ENCODE measurements around the gene PTPRD. TPM values are rescaled to one million over a fixed set of nuclear protein-coding genes. Genes with fewer than 3 reads are reported as not detected.

PTPRD gene
- total RNA-seq, 3 donors from 2014 or later: 0.26 to 0.49 (median 0.28) TPM

- ATAC-seq (no peak), DNase-seq (no peak)
- no peaks in the 10 kb centered on the region for H3K36me3 Mint-ChIP-seq (ENCODE audit: insufficient read depth)
- no peak overlapping the region for H3K4me3 Mint-ChIP-seq
- no peaks in the 10 kb centered on the region for H3K9me3 Mint-ChIP-seq
- no peaks in the 10 kb centered on the region for H3K27me3 Mint-ChIP-seq (ENCODE audit: low read depth)
- H3K4me1 Mint-ChIP-seq (ENCODE audit: low read depth): no peaks in the 10 kb centered on the region
Measured at GRCh38 chr9:10055886-10056395, 556.9 kb downstream of the PTPRD start.

GRCh38 chr9:10054456-10054855 is 558.3 kb downstream of the PTPRD start:
- no peaks in the 10 kb centered on the region for H3K36me3 Mint-ChIP-seq (ENCODE audit: insufficient read depth)
- H3K4me1 Mint-ChIP-seq (ENCODE audit: low read depth): no peaks in the 10 kb centered on the region
- ATAC-seq: no peak
- H3K27me3 Mint-ChIP-seq (ENCODE audit: low read depth): no peaks in the 10 kb centered on the region
- H3K4me3 Mint-ChIP-seq: no peak overlapping the region
- DNase-seq: no peak
- no peaks in the 10 kb centered on the region for H3K9me3 Mint-ChIP-seq

GRCh38 chr9:10052916-10053315 is 559.9 kb downstream of the PTPRD start:
- H3K27me3 Mint-ChIP-seq (ENCODE audit: low read depth): no peaks in the 10 kb centered on the region
- H3K36me3 Mint-ChIP-seq (ENCODE audit: insufficient read depth): no peaks in the 10 kb centered on the region
- no peak for ATAC-seq
- no peaks in the 10 kb centered on the region for H3K4me1 Mint-ChIP-seq (ENCODE audit: low read depth)
- H3K4me3 Mint-ChIP-seq: no peak overlapping the region
- DNase-seq: no peak
- no peaks in the 10 kb centered on the region for H3K9me3 Mint-ChIP-seq

- no peaks in the 10 kb centered on the region for H3K36me3 Mint-ChIP-seq (ENCODE audit: insufficient read depth)
- no peak overlapping the region for H3K4me3 Mint-ChIP-seq
- no peaks in the 10 kb centered on the region for H3K4me1 Mint-ChIP-seq (ENCODE audit: low read depth)
- H3K9me3 Mint-ChIP-seq: no peaks in the 10 kb centered on the region
- DNase-seq (no peak), ATAC-seq (no peak)
- no peaks in the 10 kb centered on the region for H3K27me3 Mint-ChIP-seq (ENCODE audit: low read depth)
Measured at GRCh38 chr9:10052181-10052580, 560.6 kb downstream of the PTPRD start.

GRCh38 chr9:10050016-10050415 is 562.8 kb downstream of the PTPRD start:
- Mint-ChIP-seq H3K36me3 (ENCODE audit: insufficient read depth) (no peaks in the 10 kb centered on the region), H3K4me3 (no peak overlapping the region), H3K4me1 (ENCODE audit: low read depth) (no peaks in the 10 kb centered on the region), H3K27me3 (ENCODE audit: low read depth) (no peaks in the 10 kb centered on the region), H3K9me3 (no peaks in the 10 kb centered on the region)
- no peak for ATAC-seq
- DNase-seq: no peak

GRCh38 chr9:10048994-10049393 is 563.8 kb downstream of the PTPRD start:
- no peak for DNase-seq
- H3K27me3 Mint-ChIP-seq (ENCODE audit: low read depth): no peaks in the 10 kb centered on the region
- ATAC-seq: no peak
- H3K9me3 Mint-ChIP-seq: no peaks in the 10 kb centered on the region
- no peak overlapping the region for H3K4me3 Mint-ChIP-seq
- no peaks in the 10 kb centered on the region for H3K36me3 Mint-ChIP-seq (ENCODE audit: insufficient read depth)
- H3K4me1 Mint-ChIP-seq (ENCODE audit: low read depth): no peaks in the 10 kb centered on the region

- Mint-ChIP-seq H3K4me3 (no peak overlapping the region), H3K27me3 (ENCODE audit: low read depth) (no peaks in the 10 kb centered on the region), H3K36me3 (ENCODE audit: insufficient read depth) (no peaks in the 10 kb centered on the region), H3K9me3 (no peaks in the 10 kb centered on the region), H3K4me1 (ENCODE audit: low read depth) (no peaks in the 10 kb centered on the region)
- DNase-seq (no peak), ATAC-seq (no peak)
Measured at GRCh38 chr9:10045598-10045997, 567.2 kb downstream of the PTPRD start.

- H3K4me1 Mint-ChIP-seq (ENCODE audit: low read depth): no peaks in the 10 kb centered on the region
- no peaks in the 10 kb centered on the region for H3K27me3 Mint-ChIP-seq (ENCODE audit: low read depth)
- H3K4me3 Mint-ChIP-seq: no peak overlapping the region
- ATAC-seq (no peak), DNase-seq (no peak)
- peaks cover 3% of the 10 kb centered on the region for H3K9me3 Mint-ChIP-seq
- H3K36me3 Mint-ChIP-seq (ENCODE audit: insufficient read depth): no peaks in the 10 kb centered on the region
Measured at GRCh38 chr9:10041726-10042229, 571.0 kb downstream of the PTPRD start.

GRCh38 chr9:10036095-10036494 is 576.7 kb downstream of the PTPRD start:
- DNase-seq (no peak), ATAC-seq (no peak)
- H3K4me3 Mint-ChIP-seq: no peak overlapping the region
- peaks cover 7% of the 10 kb centered on the region for H3K9me3 Mint-ChIP-seq
- H3K27me3 Mint-ChIP-seq (ENCODE audit: low read depth): no peaks in the 10 kb centered on the region
- H3K4me1 Mint-ChIP-seq (ENCODE audit: low read depth): no peaks in the 10 kb centered on the region
- no peaks in the 10 kb centered on the region for H3K36me3 Mint-ChIP-seq (ENCODE audit: insufficient read depth)

- no peak for DNase-seq
- no peaks in the 10 kb centered on the region for H3K36me3 Mint-ChIP-seq (ENCODE audit: insufficient read depth)
- H3K4me1 Mint-ChIP-seq (ENCODE audit: low read depth): no peaks in the 10 kb centered on the region
- no peak overlapping the region for H3K4me3 Mint-ChIP-seq
- H3K27me3 Mint-ChIP-seq (ENCODE audit: low read depth): no peaks in the 10 kb centered on the region
- no peak for ATAC-seq
- H3K9me3 Mint-ChIP-seq: peaks cover 7% of the 10 kb centered on the region
Measured at GRCh38 chr9:10032166-10032565, 580.6 kb downstream of the PTPRD start.

- Mint-ChIP-seq H3K27me3 (ENCODE audit: low read depth) (no peaks in the 10 kb centered on the region), H3K9me3 (peaks cover 3% of the 10 kb centered on the region), H3K36me3 (ENCODE audit: insufficient read depth) (no peaks in the 10 kb centered on the region), H3K4me3 (no peak overlapping the region), H3K4me1 (ENCODE audit: low read depth) (no peaks in the 10 kb centered on the region)
- ATAC-seq (no peak), DNase-seq (no peak)
Measured at GRCh38 chr9:10026443-10026984, 586.3 kb downstream of the PTPRD start.

GRCh38 chr9:10015755-10016154 is 597.0 kb downstream of the PTPRD start:
- DNase-seq: no peak
- Mint-ChIP-seq H3K27me3 (ENCODE audit: low read depth) (no peaks in the 10 kb centered on the region), H3K9me3 (no peaks in the 10 kb centered on the region), H3K4me3 (no peak overlapping the region), H3K36me3 (ENCODE audit: insufficient read depth) (no peaks in the 10 kb centered on the region), H3K4me1 (ENCODE audit: low read depth) (no peaks in the 10 kb centered on the region)
- ATAC-seq: no peak

GRCh38 chr9:10014889-10015288 is 597.9 kb downstream of the PTPRD start:
- ATAC-seq: no peak
- H3K27me3 Mint-ChIP-seq (ENCODE audit: low read depth): no peaks in the 10 kb centered on the region
- H3K36me3 Mint-ChIP-seq (ENCODE audit: insufficient read depth): no peaks in the 10 kb centered on the region
- no peak for DNase-seq
- no peak overlapping the region for H3K4me3 Mint-ChIP-seq
- H3K9me3 Mint-ChIP-seq: no peaks in the 10 kb centered on the region
- H3K4me1 Mint-ChIP-seq (ENCODE audit: low read depth): no peaks in the 10 kb centered on the region

- H3K4me3 Mint-ChIP-seq: no peak overlapping the region
- no peaks in the 10 kb centered on the region for H3K9me3 Mint-ChIP-seq
- H3K36me3 Mint-ChIP-seq (ENCODE audit: insufficient read depth): no peaks in the 10 kb centered on the region
- H3K4me1 Mint-ChIP-seq (ENCODE audit: low read depth): no peaks in the 10 kb centered on the region
- ATAC-seq (no peak), DNase-seq (no peak)
- no peaks in the 10 kb centered on the region for H3K27me3 Mint-ChIP-seq (ENCODE audit: low read depth)
Measured at GRCh38 chr9:10009401-10009800, 603.4 kb downstream of the PTPRD start.

GRCh38 chr9:10008101-10008799 is 604.6 kb downstream of the PTPRD start:
- Mint-ChIP-seq H3K4me1 (ENCODE audit: low read depth) (no peaks in the 10 kb centered on the region), H3K27me3 (ENCODE audit: low read depth) (no peaks in the 10 kb centered on the region), H3K4me3 (no peak overlapping the region), H3K36me3 (ENCODE audit: insufficient read depth) (no peaks in the 10 kb centered on the region), H3K9me3 (no peaks in the 10 kb centered on the region)
- DNase-seq (no peak), ATAC-seq (no peak)

Measured in activated T-cell treated with anti-CD3 and anti-CD28 coated beads, Interleukin-2, amount 50 U/mL, for 4 hours (primary cell).